Activated naive CD4-positive, alpha-beta T cell treated with anti-CD3 and anti-CD28 coated beads, Interleukin-2, amount 50 U/mL, for 16 hours (primary cell): Measurements from ENCODE around the gene CD52.
"Not testable (repeated sequence)": the region's sequence is repeated elsewhere in the genome, so short reads cannot be mapped to it uniquely, and the experiment has no call there.

ENCODE experiments used
- DNase-seq: peaks from one replicate; pipeline ENCODE4 v3.0.0-alpha.2; 2020

CD52 gene

GRCh38 chr1:26302733-26303405, 14.9 kb upstream of the CD52 start:
- no peak for DNase-seq

GRCh38 chr1:26305667-26306289, 12.0 kb upstream of the CD52 start:
- DNase-seq, result no peak

- DNase-seq, result peak; percentile 92
These were observed 11.2 kb upstream of the CD52 start, which contains the start of gene UBXN11 for GRCh38 chr1:26306290-26307229. Gene UBXN11 (minus strand): TSS chr1:26306636. CDS start chr1:26302883, 3,753 bp downstream.

GRCh38 chr1:26307363-26307781, 10.4 kb upstream of the CD52 start:
- no peak for DNase-seq

GRCh38 chr1:26307966-26308899, 9.5 kb upstream of the CD52 start:
- DNase-seq, result not testable (repeated sequence)

- no peak for DNase-seq
These were observed 3.3 kb upstream of the CD52 start for GRCh38 chr1:26314501-26314900.

GRCh38 chr1:26315874-26316850, 1.6 kb upstream of the CD52 start:
- no peak for DNase-seq

- DNase-seq, result no peak
These were observed 612 bp upstream of the CD52 start for GRCh38 chr1:26317146-26317545.

GRCh38 chr1:26318338-26319064, 743 bp downstream of the CD52 start:
- DNase-seq, result no peak

- no peak for DNase-seq
These were observed 3.1 kb downstream of the CD52 start for GRCh38 chr1:26320896-26321295.

GRCh38 chr1:26321315-26322041, 3.7 kb downstream of the CD52 start:
- peak; percentile 94 for DNase-seq

GRCh38 chr1:26322042-26322331, 4.2 kb downstream of the CD52 start:
- no peak for DNase-seq

GRCh38 chr1:26323382-26323781, 5.6 kb downstream of the CD52 start:
- DNase-seq, result no peak

- no peak for DNase-seq
These were observed 6.8 kb downstream of the CD52 start for GRCh38 chr1:26324550-26324949.

- DNase-seq, result no peak
These were observed 10.2 kb downstream of the CD52 start for GRCh38 chr1:26327956-26328362.

GRCh38 chr1:26328597-26328996, 10.8 kb downstream of the CD52 start:
- DNase-seq, result no peak

- not testable (repeated sequence) for DNase-seq
These were observed 11.6 kb downstream of the CD52 start for GRCh38 chr1:26329380-26329779.

- DNase-seq, result no peak
These were observed 12.5 kb downstream of the CD52 start for GRCh38 chr1:26330276-26330675.

GRCh38 chr1:26333312-26333711, 15.6 kb downstream of the CD52 start:
- not testable (repeated sequence) for DNase-seq
